ENCODE results near the gene CALML6.

The CALML6 gene

DNA sequence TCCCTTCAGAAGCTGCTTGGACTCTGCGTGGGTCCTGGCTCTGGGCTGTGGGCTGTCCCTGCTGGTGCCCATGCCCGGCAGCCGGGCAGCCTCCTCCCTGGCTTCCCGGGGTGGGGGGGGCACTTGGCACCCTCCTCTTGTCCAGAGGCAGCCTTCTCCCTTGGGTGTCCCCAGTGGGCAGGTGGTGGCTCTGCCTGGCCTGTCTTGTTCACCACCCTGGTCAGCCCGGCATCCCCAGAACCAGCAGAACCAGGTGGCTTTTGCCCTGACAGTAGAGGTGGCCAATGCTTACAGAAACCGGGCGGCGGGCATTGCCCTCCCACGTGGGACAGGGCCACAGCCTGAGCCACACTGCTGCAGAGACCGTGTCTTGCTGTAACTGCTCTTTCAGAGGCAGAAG is 50.5 kb downstream of the CALML6 start:
- DNase-seq (ENCODE audit: low spot score), result no peak

DNA sequence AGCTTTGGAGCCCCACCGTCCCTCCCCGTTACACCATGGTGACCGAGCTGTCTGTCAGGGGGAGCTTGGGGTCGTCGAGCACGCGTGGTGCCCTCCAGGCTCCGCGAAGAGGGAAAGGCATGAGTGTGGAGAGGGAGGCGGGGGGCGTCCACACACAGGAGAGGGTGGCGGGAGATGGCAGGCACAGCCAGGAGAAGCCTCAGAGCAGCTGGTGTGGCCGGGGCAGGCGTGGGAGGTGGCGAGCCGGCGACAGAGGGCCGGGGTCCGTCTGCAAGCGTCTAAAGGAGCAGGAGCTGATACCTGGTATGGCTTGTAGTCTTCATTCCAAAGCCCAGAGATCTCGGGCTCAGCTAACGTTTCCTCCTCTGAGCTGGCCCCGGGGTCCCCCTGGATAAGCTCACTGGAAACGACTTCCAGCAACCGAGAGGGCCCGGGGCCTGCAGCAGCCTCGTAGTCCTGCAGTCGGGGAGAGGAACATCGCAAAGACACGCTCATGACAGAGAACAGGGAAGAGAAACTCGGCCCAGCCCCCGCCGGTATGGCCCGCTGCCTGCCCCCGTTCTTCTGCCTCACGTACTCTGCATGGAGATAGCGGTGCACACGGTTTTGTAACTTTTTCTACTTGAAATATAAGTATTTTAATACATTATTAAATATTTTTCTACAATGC is 51.1 kb downstream of the CALML6 start:
- no peak for DNase-seq (ENCODE audit: low spot score)

Data from AG08395 (cell line).